ENCODE results near the gene LCN1. TPM values are rescaled to one million over a fixed set of nuclear protein-coding genes. Genes with fewer than 3 reads are reported as not detected.
"Not testable (repeated sequence)": the region's sequence is repeated elsewhere in the genome, so short reads cannot be mapped to it uniquely, and the experiment has no call there.

Gene LCN1
- total RNA-seq, 1 donor from 2014 or later = not detected

DNA sequence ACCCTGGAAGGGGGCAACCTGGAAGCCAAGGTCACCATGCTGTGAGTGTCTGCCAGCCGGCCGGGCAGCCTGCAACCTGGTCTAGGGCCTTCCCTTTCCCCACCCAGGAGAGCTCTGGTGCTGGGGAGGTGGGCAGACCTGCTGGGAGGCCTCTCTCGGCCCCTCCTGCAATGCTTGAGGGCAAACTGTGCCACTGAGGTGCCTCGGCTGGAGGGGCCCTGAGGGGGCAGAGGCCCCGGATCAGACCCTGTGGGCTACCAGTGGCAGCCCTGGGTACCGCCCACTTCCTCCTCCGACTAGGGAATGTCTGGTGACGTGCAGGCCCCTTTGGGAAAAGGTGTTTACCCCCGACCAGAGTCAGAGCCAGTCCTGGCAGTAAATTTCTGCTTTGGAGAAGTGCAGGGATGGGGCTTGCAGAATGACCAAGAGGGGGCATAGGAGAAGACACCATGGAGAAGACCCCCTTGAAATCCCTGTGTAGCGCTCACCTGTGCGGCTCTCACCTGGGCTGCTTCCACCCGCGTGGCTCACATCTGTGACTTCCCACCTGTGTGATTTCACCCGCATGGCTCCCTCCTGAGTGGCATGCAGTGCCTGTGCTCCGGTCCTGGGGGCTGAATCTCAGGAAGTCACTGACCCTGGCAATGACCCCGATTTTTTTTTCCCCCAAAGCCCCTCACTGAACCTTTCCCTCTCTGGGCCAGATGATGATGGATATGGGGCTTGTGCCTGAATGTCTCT is 1.1 kb downstream of the LCN1 start:
- DNase-seq (ENCODE audit: low spot score) = no peak

DNA sequence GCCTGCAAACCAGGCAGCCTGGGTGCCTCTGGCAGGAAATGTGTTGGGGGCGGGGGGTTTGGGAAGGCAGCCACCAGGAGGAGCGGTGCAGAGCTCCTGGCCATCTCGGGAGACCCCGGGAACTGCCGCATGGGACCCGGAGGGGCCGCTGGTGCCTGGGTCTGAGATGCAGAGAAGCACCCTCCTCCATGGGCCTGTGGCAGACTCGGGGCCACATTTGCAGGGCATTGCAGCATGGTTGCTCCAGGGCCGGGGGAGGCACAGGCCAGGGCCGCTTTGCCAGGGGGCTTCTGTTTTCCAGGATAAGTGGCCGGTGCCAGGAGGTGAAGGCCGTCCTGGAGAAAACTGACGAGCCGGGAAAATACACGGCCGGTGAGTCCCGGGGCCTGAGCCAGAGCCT is 1.7 kb downstream of the LCN1 start:
- no peak for DNase-seq (ENCODE audit: low spot score)

DNA sequence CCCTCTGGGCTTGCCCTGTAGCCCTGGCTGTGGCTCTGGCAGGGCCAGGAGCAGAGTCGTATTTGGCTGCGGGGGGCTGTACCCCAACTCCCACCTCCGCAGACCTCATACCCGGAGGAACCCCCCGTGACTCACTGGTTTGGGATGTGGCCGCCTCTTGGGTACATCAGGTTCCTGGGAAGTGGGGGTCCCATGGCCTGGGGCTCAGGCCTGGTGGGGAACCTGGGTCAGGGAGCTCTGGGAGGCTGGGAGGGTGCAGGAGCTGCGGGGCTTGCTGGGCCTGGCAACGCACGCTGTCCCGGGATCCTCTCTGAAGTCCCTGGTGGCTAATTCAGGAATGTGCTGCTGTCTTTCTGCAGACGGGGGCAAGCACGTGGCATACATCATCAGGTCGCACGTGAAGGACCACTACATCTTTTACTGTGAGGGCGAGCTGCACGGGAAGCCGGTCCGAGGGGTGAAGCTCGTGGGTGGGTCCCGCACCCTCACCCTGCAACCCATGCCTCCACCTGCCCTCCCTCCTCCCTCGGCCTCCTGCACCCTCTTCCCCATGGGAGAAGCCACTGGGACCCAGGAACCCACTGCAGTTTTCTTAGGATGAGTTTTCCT is 2.4 kb downstream of the LCN1 start:
- DNase-seq (ENCODE audit: low spot score) = no peak

DNA sequence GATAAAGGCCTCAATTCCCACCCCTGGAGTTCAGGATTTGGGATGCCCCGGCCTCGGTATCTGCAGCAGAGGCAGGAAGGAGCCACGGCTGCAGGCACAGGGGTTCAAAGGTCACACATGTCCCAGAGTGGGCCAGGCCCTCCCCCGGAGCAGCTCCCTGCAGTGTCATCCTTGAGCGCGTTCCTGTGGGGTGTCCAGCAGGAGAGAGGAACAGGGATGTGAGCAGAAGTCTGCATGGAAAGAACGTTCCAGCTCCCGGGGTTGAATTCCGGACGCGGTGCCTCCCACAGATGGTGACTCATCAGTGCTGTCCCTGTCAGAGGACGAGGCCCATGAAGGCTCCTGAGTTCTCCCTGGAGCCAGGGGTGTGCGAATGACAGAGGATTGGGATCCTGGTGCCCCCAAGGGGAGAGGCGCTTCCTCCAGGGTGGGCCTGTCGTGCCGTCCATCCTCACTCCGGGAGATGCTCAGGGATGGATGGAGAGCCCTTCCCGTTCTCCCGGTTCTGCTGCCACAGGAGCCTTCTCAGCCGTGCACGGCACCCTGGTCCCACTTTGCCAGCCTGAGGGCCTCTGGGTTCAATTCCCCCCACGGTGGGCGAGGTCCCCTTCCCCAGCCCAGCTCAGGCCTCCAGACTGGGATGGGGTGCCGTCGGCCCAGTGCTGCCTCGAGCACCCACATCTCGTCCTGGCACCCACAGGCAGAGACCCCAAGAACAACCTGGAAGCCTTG is 3.1 kb downstream of the LCN1 start:
- DNase-seq (ENCODE audit: low spot score) = no peak

DNA sequence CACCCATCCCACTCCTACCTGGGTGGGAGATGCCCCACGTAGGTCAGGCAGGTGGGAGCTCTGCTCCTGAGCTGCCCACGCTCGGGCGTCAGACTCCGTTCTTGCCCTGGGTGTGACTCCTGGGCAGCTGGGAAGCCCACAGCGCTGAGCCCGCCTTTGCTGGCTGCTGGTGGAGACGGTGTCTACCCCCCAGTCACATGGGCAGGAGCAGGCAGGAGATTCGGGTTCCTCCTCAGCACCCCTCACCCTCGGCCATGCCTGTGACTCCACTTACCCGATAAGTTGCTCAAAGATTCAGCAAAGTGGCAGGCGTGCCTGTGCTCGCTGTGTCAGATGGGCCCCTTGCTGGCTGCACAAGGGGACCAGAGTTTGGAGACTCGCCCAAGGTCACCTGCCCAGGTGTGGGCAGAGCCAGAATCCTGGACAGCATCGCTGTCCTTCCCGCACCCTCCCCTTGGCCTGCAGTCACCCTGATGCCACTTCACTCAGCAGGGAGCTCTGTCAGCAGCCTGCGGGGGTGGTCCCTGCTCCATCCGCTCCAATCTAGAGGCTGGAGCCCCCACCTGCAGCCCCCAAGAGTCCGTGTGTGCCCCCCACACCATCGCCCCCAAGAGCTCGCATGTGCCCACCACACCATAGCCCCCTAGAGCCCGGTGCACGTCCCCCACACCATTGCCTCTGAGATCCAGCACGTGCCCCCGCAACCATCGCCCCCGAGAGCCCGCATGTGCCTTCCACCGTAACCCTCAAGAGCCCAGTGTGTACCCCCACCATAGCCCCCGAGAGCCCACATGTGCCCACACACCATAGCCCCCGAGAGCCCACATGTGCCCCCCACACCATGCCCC is 4.2 kb downstream of the LCN1 start:
- no peak for DNase-seq (ENCODE audit: low spot score)

DNA sequence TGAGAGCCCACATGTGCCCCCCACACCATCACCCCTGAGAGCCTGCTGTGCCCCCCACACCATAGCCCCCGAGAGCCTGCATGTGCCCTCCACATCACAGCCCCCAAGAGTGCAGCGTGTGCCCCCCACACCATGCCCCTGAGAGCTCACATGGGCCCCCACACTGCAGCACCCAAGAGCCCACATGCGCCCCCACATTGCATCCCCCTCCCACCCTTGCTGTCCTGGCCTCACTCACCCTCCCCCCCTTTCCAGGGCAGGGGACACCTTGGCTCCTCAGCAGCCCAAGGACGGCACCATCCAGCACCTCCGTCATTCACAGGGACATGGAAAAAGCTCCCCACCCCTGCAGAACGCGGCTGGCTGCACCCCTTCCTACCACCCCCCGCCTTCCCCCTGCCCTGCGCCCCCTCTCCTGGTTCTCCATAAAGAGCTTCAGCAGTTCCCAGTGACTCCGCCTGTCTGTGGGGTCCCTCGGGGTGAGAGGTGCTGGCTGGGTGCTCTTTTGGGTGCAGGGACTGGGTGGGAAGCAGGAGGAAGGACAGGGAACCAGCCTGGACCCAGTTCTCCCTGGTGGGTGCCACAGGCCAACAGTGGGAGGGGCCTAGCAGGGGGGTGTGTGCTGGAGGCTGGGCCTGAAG is 5.0 kb downstream of the LCN1 start:
- no peak for DNase-seq (ENCODE audit: low spot score)

DNA sequence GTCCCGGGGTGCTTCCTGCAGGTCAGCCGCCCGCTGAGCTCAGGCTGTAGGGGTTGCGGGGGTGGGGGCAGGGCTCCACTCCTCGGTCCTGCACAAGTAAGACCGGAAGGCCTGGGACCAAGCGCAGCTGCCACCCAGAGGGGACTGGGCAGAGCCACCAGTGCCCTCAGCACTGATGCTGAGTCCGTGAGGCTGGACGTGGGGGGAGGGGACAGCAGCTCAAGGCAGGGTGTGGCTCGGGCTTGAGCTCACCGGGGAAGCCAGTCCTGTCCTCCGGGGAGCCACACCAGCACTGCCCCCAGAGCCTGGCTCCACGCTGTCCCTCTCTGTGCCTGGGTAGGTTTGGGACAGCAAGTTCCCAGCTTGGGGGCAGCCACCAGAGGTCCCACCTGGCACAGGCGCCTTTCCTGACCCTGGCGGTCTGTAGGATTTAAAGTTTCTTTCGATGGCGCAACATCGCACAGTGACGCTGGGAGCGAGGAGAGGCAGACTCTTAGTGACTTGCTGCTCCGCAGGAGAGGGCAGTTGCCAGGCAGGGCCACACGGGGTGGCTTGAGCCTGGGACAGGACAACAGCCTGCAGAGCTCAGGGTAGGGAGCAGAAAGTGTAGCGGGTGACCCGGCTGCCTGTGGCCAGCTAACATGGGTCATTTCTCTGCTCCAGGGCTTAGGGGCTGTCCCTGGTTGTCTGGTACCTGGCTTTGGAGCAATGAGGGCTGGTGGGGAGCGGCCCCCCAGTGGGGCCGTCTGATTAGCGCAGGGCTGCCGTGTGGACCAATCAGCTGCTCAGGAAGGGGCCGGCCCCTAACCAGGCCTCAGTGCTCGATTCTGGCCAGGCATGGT is 5.7 kb downstream of the LCN1 start:
- no peak for DNase-seq (ENCODE audit: low spot score)

DNA sequence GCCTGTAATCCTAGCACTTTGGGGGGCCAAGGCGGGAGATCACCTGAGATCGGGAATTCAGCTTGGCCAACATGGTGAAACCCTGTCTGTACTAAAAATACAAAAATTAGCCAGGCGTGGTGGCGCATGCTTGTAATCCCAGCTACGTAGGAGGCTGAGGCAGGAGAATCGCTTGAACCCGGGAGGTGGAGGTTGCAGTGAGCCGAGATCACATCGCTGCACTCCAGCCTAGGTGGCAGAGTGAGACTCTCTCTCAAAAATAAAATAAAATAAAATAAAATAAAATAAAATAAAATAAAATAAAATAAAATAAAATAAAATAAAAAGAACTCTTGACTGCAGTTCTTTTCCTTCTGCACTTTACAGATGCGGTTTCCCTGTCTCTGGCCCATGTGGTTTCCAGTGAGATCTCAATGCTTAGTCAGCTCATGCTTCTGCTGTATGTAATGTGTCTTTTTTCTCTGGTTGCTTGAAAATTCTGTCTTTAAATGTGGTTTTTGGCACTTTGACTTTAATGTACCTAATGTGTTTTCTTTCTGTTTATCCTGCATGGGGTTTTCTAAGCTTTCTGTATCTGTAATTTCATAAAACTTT is 7.7 kb downstream of the LCN1 start:
- DNase-seq (ENCODE audit: low spot score) = not testable (repeated sequence)

DNA sequence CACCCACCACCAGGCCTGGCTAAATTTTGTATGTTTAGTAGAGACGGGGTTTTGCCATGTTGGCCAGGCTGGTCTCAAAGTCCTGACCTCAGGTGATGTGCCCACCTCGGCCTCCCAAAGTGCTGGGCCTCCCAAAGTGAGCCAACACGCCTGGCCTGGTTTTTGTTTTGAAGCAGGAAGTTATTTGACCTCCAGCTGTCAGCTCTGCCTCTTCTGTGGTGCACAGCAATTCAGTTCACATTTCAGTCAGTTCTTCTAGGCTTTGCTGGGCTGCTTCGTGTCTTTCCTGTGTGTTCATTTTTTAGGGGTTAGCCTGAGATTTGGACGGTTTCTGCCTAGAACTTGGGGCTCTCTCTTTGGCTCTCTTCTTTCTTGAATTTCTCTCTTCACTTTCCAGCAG is 8.9 kb downstream of the LCN1 start:
- no peak for DNase-seq (ENCODE audit: low spot score)

DNA sequence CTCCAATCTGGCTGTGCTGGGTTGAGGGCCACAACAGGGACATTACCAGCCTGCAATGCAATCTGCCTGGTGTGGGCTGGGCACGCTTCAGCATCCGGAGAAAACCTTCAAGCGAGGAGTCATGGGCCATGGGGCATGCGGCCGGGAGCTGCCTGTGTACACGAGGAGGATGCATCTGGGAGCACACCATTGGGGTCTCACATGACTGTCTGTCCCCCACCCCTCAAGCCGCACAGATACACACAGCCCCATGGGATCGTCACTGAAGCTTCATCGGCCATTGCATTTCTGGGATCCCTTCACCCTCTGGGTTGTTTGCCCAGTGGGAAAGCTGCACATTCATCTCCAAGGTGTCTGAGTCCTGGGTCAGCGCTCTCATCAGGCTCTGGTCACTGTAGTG is 9.9 kb downstream of the LCN1 start:
- no peak for DNase-seq (ENCODE audit: low spot score)

DNA sequence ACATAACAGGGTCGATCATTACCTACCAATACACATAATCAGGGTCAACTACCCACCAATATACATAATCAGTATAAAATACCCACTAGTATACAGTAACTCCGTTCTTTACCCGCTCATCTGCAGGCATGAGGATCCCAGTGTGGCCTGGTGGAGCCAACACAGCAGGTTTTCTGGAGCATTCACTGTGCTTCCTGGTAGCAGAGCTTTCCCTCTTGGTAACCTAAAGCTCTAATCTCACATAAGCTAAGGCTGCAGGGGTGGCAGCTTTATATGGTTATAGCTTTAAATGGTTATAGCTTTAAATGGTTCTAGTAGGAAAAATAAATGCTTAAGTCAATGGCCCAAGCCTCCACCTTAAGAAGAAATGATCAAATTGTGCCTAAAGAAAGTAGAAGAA is 11.9 kb downstream of the LCN1 start:
- DNase-seq (ENCODE audit: low spot score) = no peak

DNA sequence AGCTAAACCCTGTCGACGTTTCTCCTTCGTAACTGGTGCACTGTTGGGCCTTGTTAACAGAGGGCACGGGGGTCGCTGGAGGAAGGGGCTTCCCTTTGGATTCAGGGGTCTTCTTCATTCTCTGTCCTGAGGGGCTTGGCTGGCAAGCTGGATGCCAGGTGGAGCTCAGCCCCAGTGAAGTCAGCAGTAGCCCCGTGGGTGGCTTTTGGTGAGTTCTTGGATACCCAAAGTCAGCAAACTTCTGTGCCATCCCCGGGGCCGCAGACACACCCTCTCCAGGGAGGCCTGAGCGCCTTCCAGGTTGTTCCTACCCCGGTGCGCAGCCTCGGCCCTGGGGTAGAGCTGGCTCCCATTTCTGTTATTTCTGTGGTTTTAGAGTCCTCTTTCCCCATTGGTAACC is 12.4 kb downstream of the LCN1 start:
- DNase-seq (ENCODE audit: low spot score) = no peak

DNA sequence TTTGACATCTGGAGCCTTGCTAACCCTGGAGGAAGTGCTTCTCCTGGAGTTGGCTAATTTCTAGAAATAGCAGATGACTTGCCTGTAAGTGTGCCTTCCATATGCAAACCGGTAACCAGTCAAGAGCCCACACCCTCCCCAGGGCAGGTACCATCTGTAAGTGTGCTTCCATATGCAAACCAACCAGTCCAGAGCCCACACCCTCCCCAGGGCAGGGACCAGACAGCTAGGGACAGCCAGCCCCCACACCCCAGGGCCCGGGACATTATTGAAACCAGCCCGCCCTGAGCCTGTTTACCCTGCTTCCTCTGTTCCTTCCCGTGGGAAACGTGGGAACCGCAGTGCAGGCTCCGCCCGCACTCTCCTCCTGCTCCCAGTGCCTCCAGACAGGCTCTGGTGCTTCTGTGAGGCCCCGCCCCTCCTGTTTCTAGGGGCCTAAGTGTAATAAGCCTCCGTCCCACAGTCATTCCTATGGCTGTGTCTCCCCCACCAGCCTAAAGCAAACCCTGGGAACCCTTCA is 13.0 kb downstream of the LCN1 start:
- DNase-seq (ENCODE audit: low spot score) = not testable (repeated sequence)

DNA sequence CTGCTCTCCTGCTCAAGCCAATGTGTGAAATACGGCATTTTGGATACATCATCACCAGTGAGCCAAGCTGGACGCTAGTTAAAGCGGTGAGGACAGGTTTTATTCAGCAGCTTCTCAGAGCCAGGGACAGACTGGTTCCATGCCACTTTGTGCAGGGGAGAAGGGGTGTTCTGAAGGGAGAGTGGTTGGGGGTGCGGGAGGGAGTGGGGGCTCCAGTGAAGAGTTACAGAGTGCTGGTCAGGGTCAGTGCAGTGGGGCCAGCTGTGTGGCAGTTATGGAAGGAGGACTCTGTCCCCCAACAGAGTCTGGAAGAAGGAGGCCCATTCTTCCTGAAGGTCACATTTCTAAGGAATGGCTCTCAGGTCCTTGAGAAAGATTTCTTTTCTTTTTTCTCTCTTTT is 13.6 kb downstream of the LCN1 start:
- not testable (repeated sequence) for DNase-seq (ENCODE audit: low spot score)

DNA sequence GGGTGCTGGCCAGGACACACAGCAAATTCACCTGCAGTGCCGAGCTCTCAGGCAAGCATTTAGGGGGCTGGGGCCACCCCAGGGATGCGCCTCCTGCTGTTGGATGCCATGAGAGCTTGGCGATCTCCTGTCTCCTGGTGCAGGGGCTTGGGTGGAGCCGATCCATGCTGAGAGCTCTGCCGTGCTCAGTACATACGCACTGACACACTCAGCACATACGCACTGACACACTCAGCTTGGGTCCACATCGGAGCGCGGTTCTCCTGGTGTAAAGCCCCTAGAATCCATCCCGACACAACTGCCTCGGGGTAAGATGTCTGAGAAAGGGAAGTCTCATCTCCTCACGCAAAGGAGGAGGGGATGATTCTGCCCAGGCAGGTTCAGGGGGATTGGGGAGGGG is 14.4 kb downstream of the LCN1 start:
- not testable (repeated sequence) for DNase-seq (ENCODE audit: low spot score)

DNA sequence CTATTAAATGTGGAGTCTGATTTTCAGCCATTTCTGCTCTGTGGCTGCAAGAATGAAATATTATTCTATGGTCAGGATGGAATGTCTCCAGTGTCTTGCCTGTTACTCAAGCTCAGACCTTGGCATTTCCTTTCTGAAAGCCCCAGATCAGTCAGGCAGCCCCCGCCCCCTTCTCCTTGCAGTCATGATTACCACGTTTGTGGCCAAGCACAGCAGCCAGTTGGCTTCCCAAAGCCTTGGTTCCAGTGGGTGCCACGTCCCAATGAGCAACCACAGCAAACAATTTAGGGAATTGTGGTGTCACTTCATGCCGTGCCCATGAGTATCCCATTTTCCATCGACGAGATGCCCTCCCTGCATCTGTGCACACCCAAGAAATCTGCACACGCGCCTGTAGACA is 15.0 kb downstream of the LCN1 start:
- DNase-seq (ENCODE audit: low spot score) = peak; percentile 6

DNA sequence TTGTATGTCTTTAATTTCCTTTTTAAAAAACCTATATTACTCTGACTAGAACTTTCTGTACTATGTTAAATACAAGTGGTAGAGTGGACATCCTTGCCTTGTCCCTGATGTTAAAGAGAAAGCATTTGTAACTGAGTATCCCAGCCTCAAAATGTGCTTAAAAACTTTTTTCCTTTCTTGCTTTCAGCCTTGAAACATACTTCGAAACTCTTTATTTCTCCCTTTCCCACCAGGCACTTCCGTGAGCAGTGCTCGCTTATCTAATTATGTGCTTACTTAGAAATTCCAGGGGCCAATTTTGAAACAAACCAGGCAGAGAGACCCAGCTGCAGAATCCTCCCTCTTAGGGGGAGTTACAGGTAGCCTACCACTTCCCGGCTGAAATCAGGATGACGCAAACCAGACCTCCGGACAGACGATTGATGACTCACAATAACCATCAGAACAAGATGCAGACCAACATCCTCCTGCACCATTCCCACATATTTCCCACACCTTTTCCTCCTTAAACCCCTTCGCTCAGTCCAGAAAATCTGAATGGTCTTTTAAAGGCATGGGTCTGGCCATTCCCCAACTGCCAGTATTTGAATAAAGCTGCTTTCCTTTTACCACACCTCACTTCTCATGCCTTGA is 22.1 kb downstream of the LCN1 start:
- DNase-seq (ENCODE audit: low spot score) = peak; percentile 35

DNA sequence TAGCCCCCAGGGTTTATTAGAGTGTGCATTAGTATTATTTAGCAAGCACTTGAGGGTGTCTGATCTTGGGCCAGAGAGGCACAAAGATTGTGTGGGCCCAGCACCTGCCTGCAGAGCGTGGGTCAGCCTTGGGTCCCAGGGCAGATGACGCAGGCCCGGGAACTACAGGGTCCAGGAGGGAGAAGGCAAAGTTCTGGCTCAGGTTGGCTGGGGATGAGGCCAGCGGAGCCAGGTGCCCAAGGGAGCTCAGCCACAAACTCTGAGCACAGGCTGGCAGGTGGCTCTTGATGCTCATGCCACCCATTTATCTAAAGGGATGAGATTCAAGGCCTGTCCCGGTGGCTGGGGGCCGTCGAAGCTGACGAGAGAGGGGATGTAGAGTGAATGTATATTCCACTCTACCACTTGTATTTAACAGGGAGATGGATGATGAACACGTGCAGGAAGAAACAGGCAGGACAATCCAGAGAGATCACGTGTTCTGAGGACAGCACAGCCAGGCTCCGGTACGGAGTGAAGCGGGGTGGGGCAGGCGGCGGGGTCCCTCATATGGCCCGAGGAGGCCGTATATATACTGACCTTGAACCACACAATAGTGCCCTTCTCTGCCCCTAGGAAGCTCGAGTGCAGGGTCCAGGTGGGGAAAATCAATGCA is 23.9 kb downstream of the LCN1 start:
- DNase-seq (ENCODE audit: low spot score) = no peak

DNA sequence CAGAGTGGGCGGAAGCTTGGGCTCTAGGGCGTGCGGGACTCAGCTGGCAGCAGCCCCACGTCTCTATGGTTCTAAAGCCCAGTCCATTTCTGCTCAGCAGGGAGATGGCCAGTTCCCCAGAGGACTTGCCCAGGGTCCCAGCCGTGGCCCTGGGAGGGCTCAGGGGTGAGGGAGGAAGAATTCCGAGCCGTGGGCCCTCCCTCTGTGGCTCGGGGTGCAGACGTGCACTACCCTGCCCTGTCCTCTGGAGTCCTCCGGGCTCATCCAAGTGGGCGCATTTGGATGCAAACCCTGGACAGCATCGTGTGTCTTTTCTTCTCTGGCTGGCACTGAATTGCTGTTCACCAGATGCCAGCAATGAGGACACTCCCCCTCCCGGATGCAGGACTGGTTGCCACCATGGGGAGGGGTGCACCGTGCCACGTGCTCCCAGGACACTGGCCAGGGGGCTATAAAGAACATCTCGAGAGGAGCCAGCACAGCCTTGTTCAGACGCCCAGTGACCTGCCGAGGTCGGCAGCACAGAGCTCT is 24.5 kb downstream of the LCN1 start, which contains the start of gene OBP2A:
Gene OBP2A, plus strand, starts transcription at position 481 of the 531 bp plus-strand sequence. CDS start 55 bp downstream, outside the sequence.
- not testable (repeated sequence) for DNase-seq (ENCODE audit: low spot score)

Data from umbilical cord (tissue), 2 donors.